H9 (cell line): Measurements from ENCODE around the gene COL4A1. TPM values are rescaled to one million over a fixed set of nuclear protein-coding genes. Genes with fewer than 3 reads are reported as not detected.

Experiments
- DNase-seq: peaks from one replicate; pipeline ENCODE4 v3.0.0-alpha.2; 2017
- H2AFZ ChIP-seq: one replicate; pipeline ENCODE4 v1.6.1; 2013; ENCODE audit warnings: mild to moderate bottlenecking, low read length, control low read depth, moderate library complexity
- H2AK5ac ChIP-seq: 2 replicates; pipeline ENCODE4 v1.6.1; 2013; ENCODE audit warnings: low read length, control low read depth, mixed read lengths; ENCODE audit not compliant: insufficient read length
- H2BK120ac ChIP-seq: one replicate; pipeline ENCODE4 v1.6.1; 2013; ENCODE audit warnings: low read depth, mild to moderate bottlenecking, low read length, control low read depth, inconsistent platforms; ENCODE audit not compliant: poor library complexity, severe bottlenecking
- H2BK12ac ChIP-seq: 2 replicates; pipeline ENCODE4 v1.6.1; 2013; ENCODE audit warnings: low read length, control low read depth, mixed read lengths, low read depth; ENCODE audit not compliant: insufficient read length
- H2BK15ac ChIP-seq: 2 replicates; pipeline ENCODE4 v1.6.1; 2013; ENCODE audit warnings: low read depth, low read length, control low read depth
- H2BK20ac ChIP-seq: one replicate; pipeline ENCODE4 v1.6.1; 2013; ENCODE audit warnings: low read depth, mild to moderate bottlenecking, low read length, control low read depth, inconsistent platforms; ENCODE audit not compliant: poor library complexity, severe bottlenecking
- H2BK5ac ChIP-seq: 2 replicates; pipeline ENCODE4 v1.6.1; 2013; ENCODE audit warnings: low read length, control low read depth, mixed read lengths; ENCODE audit not compliant: insufficient read length
- H3K14ac ChIP-seq: 2 replicates; pipeline ENCODE4 v1.6.1; 2013; ENCODE audit warnings: low read length, control low read depth; ENCODE audit not compliant: insufficient read depth
- H3K18ac ChIP-seq: 2 replicates; pipeline ENCODE4 v1.6.1; 2013; ENCODE audit warnings: low read depth, mild to moderate bottlenecking, mixed read lengths, low read length, control low read depth; ENCODE audit not compliant: insufficient read length
- H3K23ac ChIP-seq: 2 replicates; pipeline ENCODE4 v1.6.1; 2013; ENCODE audit warnings: low read length, control low read depth, mixed read lengths, low read depth; ENCODE audit not compliant: insufficient read length
- H3K23me2 ChIP-seq: 2 replicates; pipeline ENCODE4 v1.6.1; 2013; ENCODE audit warnings: low read depth, mild to moderate bottlenecking, mixed read lengths, low read length, control low read depth; ENCODE audit not compliant: insufficient read length, poor library complexity, severe bottlenecking
- H3K27ac ChIP-seq: 2 replicates; pipeline ENCODE4 v1.5.1; 2013; ENCODE audit warnings: low read length, control low read depth, mixed read lengths, low read depth; ENCODE audit not compliant: insufficient read length
- H3K27me3 ChIP-seq: 2 replicates; pipeline ENCODE4 v1.6.1; 2013; ENCODE audit warnings: low read length, control low read depth, inconsistent platforms; ENCODE audit not compliant: insufficient read depth
- H3K4ac ChIP-seq: 2 replicates; pipeline ENCODE4 v1.6.1; 2013; ENCODE audit warnings: low read depth, mild to moderate bottlenecking, control low read depth, inconsistent platforms, low read length, moderate library complexity
- H3K4me1 ChIP-seq: 2 replicates; pipeline ENCODE4 v1.6.1; 2013; ENCODE audit warnings: low read length, control low read depth, inconsistent platforms; ENCODE audit not compliant: insufficient read depth
- H3K4me2 ChIP-seq: 2 replicates; pipeline ENCODE4 v1.6.1; 2013; ENCODE audit warnings: low read length, control low read depth, mixed read lengths; ENCODE audit not compliant: insufficient read length, insufficient read depth
- H3K56ac ChIP-seq: 2 replicates; pipeline ENCODE4 v1.6.1; 2013; ENCODE audit warnings: low read depth, mild to moderate bottlenecking, mixed read lengths, low read length, control low read depth; ENCODE audit not compliant: insufficient read length
- H3K79me1 ChIP-seq: 2 replicates; pipeline ENCODE4 v1.6.1; 2013; ENCODE audit warnings: low read depth, mild to moderate bottlenecking, moderate library complexity, low read length, control low read depth, inconsistent platforms; ENCODE audit not compliant: insufficient read depth, poor library complexity, severe bottlenecking
- H3K79me2 ChIP-seq: 2 replicates; pipeline ENCODE4 v1.6.1; 2013; ENCODE audit warnings: low read length, control low read depth, inconsistent platforms; ENCODE audit not compliant: insufficient read depth
- H3K9ac ChIP-seq: 2 replicates; pipeline ENCODE4 v1.6.1; 2013; ENCODE audit warnings: low read length, control low read depth, mixed read lengths; ENCODE audit not compliant: insufficient read length; ENCODE audit errors: extremely low read depth
- H3K9me3 ChIP-seq: one replicate; pipeline ENCODE4 v1.6.1; 2013; ENCODE audit warnings: low read depth, low read length, inconsistent platforms; ENCODE audit not compliant: control insufficient read depth
- H3T11ph ChIP-seq: one replicate; pipeline ENCODE4 v1.6.1; 2013; ENCODE audit warnings: mild to moderate bottlenecking, low read length, control low read depth, inconsistent platforms
- H4K20me1 ChIP-seq: one replicate; pipeline ENCODE4 v1.6.1; 2013; ENCODE audit not compliant: control insufficient read depth, insufficient read length, insufficient read depth
- H4K5ac ChIP-seq: 2 replicates; pipeline ENCODE4 v1.6.1; 2013; ENCODE audit warnings: low read depth, mild to moderate bottlenecking, mixed read lengths, low read length, control low read depth; ENCODE audit not compliant: insufficient read length
- H4K8ac ChIP-seq: replicated peaks from 2 replicates; pipeline ENCODE4 v1.6.1; 2013; ENCODE audit warnings: low read length, control low read depth, mixed read lengths, low read depth; ENCODE audit not compliant: insufficient read length
- H4K91ac ChIP-seq: 2 replicates; pipeline ENCODE4 v1.6.1; 2013; ENCODE audit warnings: low read depth, mild to moderate bottlenecking, moderate library complexity, mixed read lengths, low read length, control low read depth; ENCODE audit not compliant: insufficient read length
- H3K27ac Mint-ChIP-seq, 3 experiments: 2 replicates in 2 of 3; 3 replicates in 1 of 3; pipeline ENCODE4 v1.8.0; 2020 to 2021; ENCODE audit warnings: mixed read lengths in 3 of 3, mild to moderate bottlenecking in 1 of 3, moderate library complexity in 1 of 3
- H3K27me3 Mint-ChIP-seq: 2 replicates; pipeline ENCODE4 v1.8.0; 2021; ENCODE audit warnings: low read depth, mild to moderate bottlenecking, moderate library complexity, mixed read lengths
- H3K36me3 Mint-ChIP-seq, 3 experiments: 2 replicates in 2 of 3; 3 replicates in 1 of 3; pipeline ENCODE4 v1.8.0; 2020 to 2021; ENCODE audit warnings: low read depth in 3 of 3, mixed read lengths in 3 of 3; ENCODE audit not compliant: insufficient read depth in 1 of 3
- H3K4me1 Mint-ChIP-seq, 2 experiments: 2 replicates each; pipeline ENCODE4 v1.8.0; 2020; ENCODE audit warnings: mixed read lengths in 2 of 2
- H3K4me3 Mint-ChIP-seq, 2 experiments: 2 replicates in 1 of 2; 3 replicates in 1 of 2; pipeline ENCODE4 v1.8.0; 2020 to 2021; ENCODE audit warnings: mild to moderate bottlenecking in 2 of 2, mixed read lengths in 2 of 2, moderate library complexity in 1 of 2
- H3K9me3 Mint-ChIP-seq, 2 experiments: 2 replicates in 1 of 2; 3 replicates in 1 of 2; pipeline ENCODE4 v1.8.0; 2020; ENCODE audit warnings: mild to moderate bottlenecking in 2 of 2, mixed read lengths in 2 of 2, moderate library complexity in 1 of 2
- CTCF ChIP-seq: fragments of 200-600 bp; sonication (generic); conservative IDR thresholded peaks from 3 replicates; pipeline ENCODE4 v1.8.0; 2021; ENCODE audit warnings: antibody characterized with exemption, mild to moderate bottlenecking
- WGBS: extraction: QIAGEN DNeasy Blood & Tissue Kit; methylation state at CpG from one replicate; pipeline ENCODE4 v1.1.7; 2013; ENCODE audit warnings: missing lambda C conversion rate, low lambda C conversion rate, mixed read lengths; ENCODE audit not compliant: insufficient read length; ENCODE audit errors: extremely low coverage; 5-methylcytosine and 5-hydroxymethylcytosine counted together
- total RNA-seq: library from RNA; stranded (reverse); gene quantifications from 2 replicates; pipeline ENCODE4 v1.2.1, GENCODE V29; 2021

Gene COL4A1
- total RNA-seq, 1 experiment from 2014 or later: 73.1 TPM

GRCh38 chr13:110348309-110349105 is 41.5 kb upstream of the COL4A1 start:
- no peaks in the 10 kb centered on the region for H4K20me1 ChIP-seq
- H3K79me1 ChIP-seq: no peaks in the 10 kb centered on the region
- H2BK12ac ChIP-seq: no peak overlapping the region
- no peak overlapping the region for H4K8ac ChIP-seq
- no peaks in the 10 kb centered on the region for H3K27me3 Mint-ChIP-seq
- H3K4ac ChIP-seq: no peak overlapping the region
- H2BK15ac ChIP-seq: no peak overlapping the region
- H3K27me3 ChIP-seq: no peaks in the 10 kb centered on the region
- no peak overlapping the region for H2BK120ac ChIP-seq
- WGBS: no CpG with 5 or more reads among the region's 8 CpGs
- no peaks in the 10 kb centered on the region; a peak in 1 of 7 replicates for H3K36me3 Mint-ChIP-seq
- no peak overlapping the region for H4K5ac ChIP-seq
- H3K9me3 Mint-ChIP-seq: no peaks in the 10 kb centered on the region; a peak in 1 of 5 replicates
- no peaks in the 10 kb centered on the region for H3K79me2 ChIP-seq
- no peak overlapping the region for H2BK20ac ChIP-seq
- H2AFZ ChIP-seq: no peak overlapping the region
- no peak overlapping the region for H3K23ac ChIP-seq
- no peak overlapping the region for H3K4me3 Mint-ChIP-seq
- H3K23me2 ChIP-seq: no peaks in the 10 kb centered on the region
- DNase-seq: no peak
- H3K4me1 ChIP-seq: no peaks in the 10 kb centered on the region; the same call in 1 of the 2 replicates
- no peak overlapping the region for H3K56ac ChIP-seq
- no peak overlapping the region for H4K91ac ChIP-seq
- no peak overlapping the region; a peak in 1 of 7 replicates for H3K27ac Mint-ChIP-seq
- no peak for TF ChIP-seq CTCF
- H3T11ph ChIP-seq: no peak overlapping the region
- no peak overlapping the region for H3K4me2 ChIP-seq
- H3K9ac ChIP-seq: no peak overlapping the region
- no peak overlapping the region for H3K27ac ChIP-seq
- H2BK5ac ChIP-seq: no peak overlapping the region
- no peaks in the 10 kb centered on the region for H3K9me3 ChIP-seq
- H3K14ac ChIP-seq: no peak overlapping the region
- peaks cover 7 to 8% of the 10 kb centered on the region in 2 experiments for H3K4me1 Mint-ChIP-seq
- H2AK5ac ChIP-seq: no peak overlapping the region
- no peak overlapping the region for H3K18ac ChIP-seq
